ENCODE measurements around the gene XYLT1.

The XYLT1 gene

DNA sequence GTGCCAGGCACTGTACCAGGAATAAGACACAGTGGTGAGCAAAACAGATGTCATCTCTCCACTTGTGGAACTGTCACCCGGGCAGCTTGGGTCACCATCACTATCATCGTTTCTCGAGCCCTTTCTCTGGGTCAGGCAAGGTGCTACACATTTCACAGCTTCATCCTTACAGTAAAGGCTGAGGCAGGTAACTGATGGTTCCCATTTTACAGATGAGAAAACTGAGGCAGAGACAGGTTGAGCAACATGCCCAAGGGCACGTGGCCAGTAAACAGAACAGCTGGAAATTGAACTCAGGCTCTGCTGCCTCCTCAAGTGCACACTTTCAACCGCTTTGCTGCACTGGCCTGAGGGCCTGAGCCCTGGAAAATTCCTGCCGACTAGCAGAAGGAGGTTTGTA is 294.6 kb downstream of the XYLT1 start:
- POLR2A ChIA-PET, result no interaction called here
- CTCF ChIA-PET, result no interaction called here

DNA sequence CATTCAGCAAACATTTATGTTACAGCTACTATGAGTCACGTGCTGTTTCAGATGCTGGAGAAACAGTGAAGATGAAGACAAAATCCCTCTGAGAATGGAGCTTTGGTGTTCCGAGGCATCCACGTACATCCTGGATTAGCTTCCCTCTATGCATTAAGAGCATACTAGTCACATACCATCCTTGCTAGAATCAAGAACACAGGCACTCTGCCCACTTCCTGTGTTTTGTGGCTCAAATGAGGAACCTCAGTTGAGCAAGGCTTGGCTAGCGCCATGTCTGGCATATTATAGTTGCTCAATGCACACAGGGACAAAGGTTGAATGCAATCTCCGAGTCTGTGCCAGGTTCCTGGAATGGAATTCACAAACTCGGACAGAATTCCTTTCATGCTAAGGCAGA is 297.5 kb downstream of the XYLT1 start:
- TF ChIP-seq ARNT (IDR thresholded peaks at IDR 0.05) (no peak), SP1 (IDR thresholded peaks at IDR 0.05) (no peak), SUZ12 (IDR thresholded peaks at IDR 0.05) (no peak), ZNF384 (IDR thresholded peaks at IDR 0.05) (no peak), FOXK2 (IDR thresholded peaks at IDR 0.05) (no peak), FOXA1 (IDR thresholded peaks at IDR 0.05) (no peak), LEF1 (IDR thresholded peaks at IDR 0.05; ENCODE audit: borderline replicate concordance) (no peak), ELF4 (IDR thresholded peaks at IDR 0.05) (no peak), BHLHE40 (IDR thresholded peaks at IDR 0.05; ENCODE audit: borderline replicate concordance) (no peak)
- CTCF ChIA-PET, result no interaction called here
- DNase-seq (ENCODE audit: extremely low spot score), result no peak
- POLR2A ChIA-PET, result no interaction called here

More for the DNA sequence above, 294.6 kb downstream of the XYLT1 start:
- no peak for DNase-seq (ENCODE audit: extremely low spot score)
- TF ChIP-seq FOXK2 (IDR thresholded peaks at IDR 0.05), result no peak
- TF ChIP-seq SP1 (IDR thresholded peaks at IDR 0.05), result no peak
- TF ChIP-seq ZNF384 (IDR thresholded peaks at IDR 0.05), result no peak
- TF ChIP-seq HDGF (IDR thresholded peaks at IDR 0.05; ENCODE audit: borderline replicate concordance), result no peak
- TF ChIP-seq BHLHE40 (IDR thresholded peaks at IDR 0.05; ENCODE audit: borderline replicate concordance), result no peak
- TF ChIP-seq ELF4 (IDR thresholded peaks at IDR 0.05), result no peak
- TF ChIP-seq TARDBP (IDR thresholded peaks at IDR 0.05), result no peak
- no peak for TF ChIP-seq FOXM1 (IDR thresholded peaks at IDR 0.05; ENCODE audit: borderline replicate concordance)
- no peak for TF ChIP-seq LEF1 (IDR thresholded peaks at IDR 0.05; ENCODE audit: borderline replicate concordance)
- no peak for TF ChIP-seq NFRKB (IDR thresholded peaks at IDR 0.05)
- TF ChIP-seq L3MBTL2 (conservative IDR thresholded peaks at IDR 0.05), result no peak
- no peak for TF ChIP-seq SUZ12 (IDR thresholded peaks at IDR 0.05)
- no peak for TF ChIP-seq ARNT (IDR thresholded peaks at IDR 0.05)
- TF ChIP-seq CTBP1 (IDR thresholded peaks at IDR 0.05; ENCODE audit: borderline replicate concordance), result no peak
- no peak for TF ChIP-seq FOXA1 (IDR thresholded peaks at IDR 0.05)
- TF ChIP-seq, protein P1, sequence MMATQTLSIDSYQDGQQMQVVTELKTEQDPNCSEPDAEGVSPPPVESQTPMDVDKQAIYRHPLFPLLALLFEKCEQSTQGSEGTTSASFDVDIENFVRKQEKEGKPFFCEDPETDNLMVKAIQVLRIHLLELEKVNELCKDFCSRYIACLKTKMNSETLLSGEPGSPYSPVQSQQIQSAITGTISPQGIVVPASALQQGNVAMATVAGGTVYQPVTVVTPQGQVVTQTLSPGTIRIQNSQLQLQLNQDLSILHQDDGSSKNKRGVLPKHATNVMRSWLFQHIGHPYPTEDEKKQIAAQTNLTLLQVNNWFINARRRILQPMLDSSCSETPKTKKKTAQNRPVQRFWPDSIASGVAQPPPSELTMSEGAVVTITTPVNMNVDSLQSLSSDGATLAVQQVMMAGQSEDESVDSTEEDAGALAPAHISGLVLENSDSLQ (IDR thresholded peaks at IDR 0.05), result no peak

DNA sequence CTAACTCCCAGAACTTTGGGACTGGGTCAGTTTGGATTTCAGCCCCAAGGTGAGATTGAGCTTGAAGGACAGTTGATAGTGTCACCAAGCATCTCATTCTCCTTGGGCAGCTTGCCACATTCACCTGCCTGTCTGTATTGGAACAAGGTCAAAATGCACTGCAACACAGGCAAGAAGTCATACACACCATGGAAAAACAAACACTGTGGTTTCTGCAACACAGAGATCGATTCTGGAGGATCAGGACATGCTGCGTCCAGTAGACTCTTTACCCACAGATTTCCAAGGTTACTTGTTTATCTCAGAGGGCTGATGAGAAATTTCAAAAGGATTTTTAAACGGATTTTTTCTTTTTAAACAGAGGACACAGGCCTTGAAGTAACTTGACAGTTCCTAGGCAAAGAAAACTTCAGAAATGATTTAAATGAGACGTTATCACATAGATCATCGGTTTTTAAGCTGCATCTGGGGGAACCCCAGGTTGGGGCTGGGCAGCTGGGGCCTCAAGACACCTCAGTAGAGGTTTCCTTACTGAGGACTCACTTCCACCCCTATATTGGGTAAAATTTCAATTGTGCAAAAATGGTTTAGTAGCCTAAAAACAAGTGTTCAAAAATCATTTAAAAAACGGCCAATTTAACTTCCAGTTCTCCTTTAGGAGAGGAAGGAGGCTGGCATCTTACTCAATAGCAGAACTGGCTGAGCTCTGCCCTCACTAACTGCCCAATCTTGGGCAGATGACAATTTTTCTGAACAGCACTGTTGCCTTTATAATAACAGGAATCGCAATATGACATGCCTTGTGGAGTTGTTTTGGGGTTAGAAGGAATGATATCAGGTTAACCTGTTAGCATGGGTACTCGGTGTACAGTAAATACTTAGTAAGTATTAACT is 299.3 kb downstream of the XYLT1 start:
- TF ChIP-seq BHLHE40 (IDR thresholded peaks at IDR 0.05; ENCODE audit: borderline replicate concordance), result no peak
- TF ChIP-seq ZNF384 (IDR thresholded peaks at IDR 0.05), result no peak
- no peak for TF ChIP-seq ARNT (IDR thresholded peaks at IDR 0.05)
- TF ChIP-seq LEF1 (IDR thresholded peaks at IDR 0.05; ENCODE audit: borderline replicate concordance), result no peak
- TF ChIP-seq, protein P1 (IDR thresholded peaks at IDR 0.05), result no peak
- no peak for TF ChIP-seq FOXK2 (IDR thresholded peaks at IDR 0.05)
- TF ChIP-seq NFRKB (IDR thresholded peaks at IDR 0.05), result no peak
- TF ChIP-seq FOXA1 (IDR thresholded peaks at IDR 0.05), result no peak
- TF ChIP-seq L3MBTL2 (conservative IDR thresholded peaks at IDR 0.05), result no peak
- no peak for DNase-seq (ENCODE audit: extremely low spot score)
- CTCF ChIA-PET, result interaction anchor here (1.1 kb wide), 1 partner anchor 8 kb away, joined by 3 read pairs; no protein-coding TSS in a partner anchor

DNA sequence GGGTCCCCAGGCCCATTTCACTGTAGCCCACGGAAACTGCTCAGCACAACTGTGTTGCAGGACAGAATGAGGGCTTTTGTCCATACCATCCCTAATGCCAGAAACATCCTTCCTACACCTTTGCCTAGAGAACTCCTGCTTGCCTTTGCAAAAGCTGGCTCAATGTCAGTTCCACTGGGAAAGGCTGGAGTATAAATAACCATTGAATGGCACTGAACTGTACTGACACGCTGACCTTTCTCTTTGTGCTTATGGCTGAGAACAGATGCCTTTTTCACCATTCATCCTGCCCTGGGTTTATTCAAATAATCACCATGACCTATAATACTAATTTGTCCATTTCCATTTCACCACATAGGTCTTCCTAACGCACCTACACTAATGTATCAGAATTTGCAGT is 300.3 kb downstream of the XYLT1 start:
- DNase-seq (ENCODE audit: extremely low spot score), result no peak
- ChIA-PET CTCF (interaction anchor here (1.1 kb wide), 1 partner anchor 9 kb away, joined by 3 read pairs; no protein-coding TSS in a partner anchor), POLR2A (no interaction called here)
- no peak for TF ChIP-seq CTBP1 (IDR thresholded peaks at IDR 0.05; ENCODE audit: borderline replicate concordance)
- no peak for TF ChIP-seq ZNF384 (IDR thresholded peaks at IDR 0.05)
- TF ChIP-seq ELF4 (IDR thresholded peaks at IDR 0.05), result no peak
- TF ChIP-seq, protein P1 (IDR thresholded peaks at IDR 0.05), result no peak
- TF ChIP-seq NFRKB (IDR thresholded peaks at IDR 0.05), result no peak
- no peak for TF ChIP-seq SUZ12 (IDR thresholded peaks at IDR 0.05)
- TF ChIP-seq FOXA1 (IDR thresholded peaks at IDR 0.05), result no peak
- TF ChIP-seq TARDBP (IDR thresholded peaks at IDR 0.05), result no peak
- TF ChIP-seq SP1 (IDR thresholded peaks at IDR 0.05), result no peak
- TF ChIP-seq HDGF (IDR thresholded peaks at IDR 0.05; ENCODE audit: borderline replicate concordance), result no peak
- no peak for TF ChIP-seq LEF1 (IDR thresholded peaks at IDR 0.05; ENCODE audit: borderline replicate concordance)
- no peak for TF ChIP-seq FOXK2 (IDR thresholded peaks at IDR 0.05)
- TF ChIP-seq ARNT (IDR thresholded peaks at IDR 0.05), result no peak
- TF ChIP-seq FOXM1 (IDR thresholded peaks at IDR 0.05; ENCODE audit: borderline replicate concordance), result no peak
- TF ChIP-seq L3MBTL2 (conservative IDR thresholded peaks at IDR 0.05), result no peak
- no peak for TF ChIP-seq BHLHE40 (IDR thresholded peaks at IDR 0.05; ENCODE audit: borderline replicate concordance)

More for the DNA sequence above, 299.3 kb downstream of the XYLT1 start:
- POLR2A ChIA-PET, result no interaction called here

DNA sequence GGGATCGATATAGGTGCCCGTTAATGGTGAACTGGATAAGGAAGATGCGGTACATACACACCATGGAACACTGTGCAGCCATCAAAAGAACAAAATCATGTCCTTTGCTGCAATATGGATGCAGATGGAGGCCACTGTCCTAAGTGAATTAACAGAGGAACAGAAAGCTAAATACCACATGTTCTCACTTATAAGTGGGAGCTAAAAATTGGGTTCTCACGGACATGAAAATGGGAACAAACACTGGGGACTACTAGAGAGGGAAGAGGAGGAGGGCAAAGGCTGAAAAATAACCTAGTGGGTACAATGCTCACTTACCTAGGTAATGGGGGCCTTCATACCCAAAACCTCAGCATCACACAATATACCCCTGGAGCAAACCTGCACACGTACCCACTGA is 302.6 kb downstream of the XYLT1 start:
- TF ChIP-seq SP1 (IDR thresholded peaks at IDR 0.05) (no peak), FOXA1 (IDR thresholded peaks at IDR 0.05) (no peak), CTBP1 (IDR thresholded peaks at IDR 0.05; ENCODE audit: borderline replicate concordance) (no peak), HDGF (IDR thresholded peaks at IDR 0.05; ENCODE audit: borderline replicate concordance) (no peak), L3MBTL2 (conservative IDR thresholded peaks at IDR 0.05) (no peak), NFRKB (IDR thresholded peaks at IDR 0.05) (no peak), BHLHE40 (IDR thresholded peaks at IDR 0.05; ENCODE audit: borderline replicate concordance) (no peak), FOXK2 (IDR thresholded peaks at IDR 0.05) (no peak), FOXM1 (IDR thresholded peaks at IDR 0.05; ENCODE audit: borderline replicate concordance) (no peak), TARDBP (IDR thresholded peaks at IDR 0.05) (no peak)
- TF ChIP-seq, protein P1 (IDR thresholded peaks at IDR 0.05), result no peak
- POLR2A ChIA-PET, result no interaction called here
- no peak for DNase-seq (ENCODE audit: extremely low spot score)
- CTCF ChIA-PET, result no interaction called here
